Tibial artery (tissue), 4 donors: ENCODE data around the gene RAB27A.

Source experiments
- DNase-seq, 2 donors: peaks; one replicate each; pipeline ENCODE4 v3.0.0-alpha.2; 2019
- H3K27ac ChIP-seq, 2 donors: fragments of 200-600 bp; sonication (generic) in 1 of 2; 1 replicate in 1 of 2; 2 replicates in 1 of 2; pipeline ENCODE4 v1.5.1; 2018 to 2019; ENCODE audit warnings: mild to moderate bottlenecking in 1 of 2
- H3K27me3 ChIP-seq, 2 donors: fragments of 200-600 bp; sonication (generic) in 1 of 2; one replicate each; pipeline versions ENCODE4 v1.5.1 to v1.6.0; 2016 to 2019
- H3K36me3 ChIP-seq, 3 donors: fragments of 200-600 bp; sonication (generic) in 2 of 3; one replicate each; pipeline ENCODE4 v1.5.1; 2016 to 2019; ENCODE audit warnings: mild to moderate bottlenecking in 2 of 3
- H3K4me1 ChIP-seq, 4 donors: fragments of 200-600 bp; sonication (generic) in 2 of 4; 1 replicate in 3 of 4; 2 replicates in 1 of 4; pipeline ENCODE4 v1.5.1; 2016 to 2019
- H3K4me3 ChIP-seq, 2 donors: fragments of 200-600 bp; sonication (generic) in 1 of 2; 1 replicate in 1 of 2; 2 replicates in 1 of 2; pipeline ENCODE4 v1.5.1; 2018 to 2019; ENCODE audit warnings: mild to moderate bottlenecking in 2 of 2
- H3K9me3 ChIP-seq, 3 donors: fragments of 200-600 bp; sonication (generic) in 1 of 3; one replicate each; pipeline ENCODE4 v1.5.1; 2016 to 2019
- CTCF ChIP-seq, 2 experiments: fragments of 200-600 bp in 1 of 2; fragments of 450-650 bp in 1 of 2; IDR thresholded peaks; one replicate each; pipeline ENCODE4 v1.5.1; 2017 to 2019; ENCODE audit warnings: antibody characterized with exemption in 2 of 2, mild to moderate bottlenecking in 1 of 2, moderate library complexity in 1 of 2
- intact Hi-C: fragments of 100-400 bp; cut with DNase I; formaldehyde crosslinking; loops from one replicate; pipeline ENCODE4 v1.15.0; 2023; ENCODE audit warnings: low total_unique reads

The RAB27A gene

GRCh38 chr15:55218056-55218455, 71.6 kb downstream of the RAB27A start:
- no peak overlapping the region for H3K4me3 ChIP-seq
- intact Hi-C loops: no loop called here
- H3K9me3 ChIP-seq: no peaks in the 10 kb centered on the region
- H3K4me1 ChIP-seq: peaks cover 0 to 13% (median 7%) of the 10 kb centered on the region in 4 donors
- no peaks in the 10 kb centered on the region for H3K27me3 ChIP-seq
- TF ChIP-seq CTCF (IDR thresholded peaks at IDR 0.05): no peak
- peaks cover 0 to 13% (median 0%) of the 10 kb centered on the region in 3 donors for H3K36me3 ChIP-seq
- peak overlapping the region; percentile 16 to 25 for H3K27ac ChIP-seq
- DNase-seq: no peak

- H3K9me3 ChIP-seq: no peaks in the 10 kb centered on the region
- H3K27ac ChIP-seq: no peak overlapping the region
- H3K27me3 ChIP-seq: no peaks in the 10 kb centered on the region
- peaks cover 8 to 14% (median 14%) of the 10 kb centered on the region in 3 donors for H3K36me3 ChIP-seq
- H3K4me1 ChIP-seq: no peaks in the 10 kb centered on the region
- intact Hi-C loops: no loop called here
- DNase-seq: no peak
- TF ChIP-seq CTCF (IDR thresholded peaks at IDR 0.05): no peak
- no peak overlapping the region for H3K4me3 ChIP-seq
These were observed 85.1 kb downstream of the RAB27A start for GRCh38 chr15:55204464-55204863.

GRCh38 chr15:55202206-55202605, 87.4 kb downstream of the RAB27A start:
- Histone ChIP-seq H3K27ac (no peak overlapping the region), H3K36me3 (peaks cover 8 to 14% (median 14%) of the 10 kb centered on the region in 3 donors), H3K4me1 (peaks cover 0 to 7% (median 3%) of the 10 kb centered on the region in 4 donors), H3K4me3 (no peak overlapping the region), H3K9me3 (no peaks in the 10 kb centered on the region), H3K27me3 (no peaks in the 10 kb centered on the region)
- no peak for TF ChIP-seq CTCF (IDR thresholded peaks at IDR 0.05)
- intact Hi-C loops: no loop called here
- DNase-seq: no peak

- no peak for TF ChIP-seq CTCF (IDR thresholded peaks at IDR 0.05)
These were observed 90.9 kb downstream of the RAB27A start for GRCh38 chr15:55198706-55199105.

GRCh38 chr15:55197719-55198118, 91.9 kb downstream of the RAB27A start:
- H3K4me1 ChIP-seq: peaks cover 0 to 38% (median 15%) of the 10 kb centered on the region in 4 donors
- H3K36me3 ChIP-seq: no peaks in the 10 kb centered on the region
- H3K27me3 ChIP-seq: no peaks in the 10 kb centered on the region
- H3K9me3 ChIP-seq: no peaks in the 10 kb centered on the region
- intact Hi-C loops: no loop called here
- no peak for DNase-seq
- peak overlapping the region; percentile 87 to 96 for H3K27ac ChIP-seq
- TF ChIP-seq CTCF (IDR thresholded peaks at IDR 0.05): no peak
- peak overlapping the region; percentile 71 to 92 for H3K4me3 ChIP-seq

More at GRCh38 chr15:55198706-55199105, 90.9 kb downstream of the RAB27A start:
- no peak for DNase-seq
- H3K27me3 ChIP-seq: no peaks in the 10 kb centered on the region
- H3K36me3 ChIP-seq: no peaks in the 10 kb centered on the region
- H3K9me3 ChIP-seq: no peaks in the 10 kb centered on the region
- no peak overlapping the region for H3K4me3 ChIP-seq
- intact Hi-C loops: no loop called here
- H3K27ac ChIP-seq: no peak overlapping the region
- H3K4me1 ChIP-seq: peaks cover 0 to 29% (median 15%) of the 10 kb centered on the region in 4 donors

GRCh38 chr15:55197362-55197705, 92.3 kb downstream of the RAB27A start:
- no peak for TF ChIP-seq CTCF (IDR thresholded peaks at IDR 0.05)
- peaks cover 0 to 38% (median 15%) of the 10 kb centered on the region in 4 donors for H3K4me1 ChIP-seq
- intact Hi-C loops: no loop called here
- peaks cover 0 to under 1% (median 0%) of the 10 kb centered on the region in 3 donors for H3K36me3 ChIP-seq
- no peaks in the 10 kb centered on the region for H3K9me3 ChIP-seq
- H3K4me3 ChIP-seq: peak overlapping the region; percentile 71 to 92
- no peak for DNase-seq
- H3K27ac ChIP-seq: peak overlapping the region; percentile 87 to 96
- H3K27me3 ChIP-seq: no peaks in the 10 kb centered on the region
